ENCODE measurements around the gene CFAP100.
A peak's percentile ranks its signal among the peaks of the same experiment; 100 is the strongest.

Gene CFAP100

GRCh38 chr3:126484148-126484547 is 89.4 kb downstream of the CFAP100 start:
- H3K18ac ChIP-seq (ENCODE audit: low read length) = no peak overlapping the region
- H2BK120ac ChIP-seq (ENCODE audit: low read depth, low read length) = no peak overlapping the region
- H3K4ac ChIP-seq (ENCODE audit: low read length) = no peak overlapping the region
- no peaks in the 10 kb centered on the region for H3K79me1 ChIP-seq (ENCODE audit: low read depth, low read length)
- H3K36me3 ChIP-seq (replicated peaks in 1 of 2; ENCODE audit: control insufficient read depth in 2 of 2, insufficient read depth in 2 of 2, low read length in 2 of 2) = no peaks in the 10 kb centered on the region
- H4K8ac ChIP-seq (ENCODE audit: low read depth, low read length) = no peak overlapping the region
- no peak overlapping the region for H2AK5ac ChIP-seq (ENCODE audit: low read depth, low read length)
- no peak overlapping the region for H4K91ac ChIP-seq (ENCODE audit: low read depth, low read length, poor library complexity)
- H3K9ac ChIP-seq (ENCODE audit: low read depth, low read length, poor library complexity) = no peak overlapping the region
- no peak overlapping the region for H2BK12ac ChIP-seq (ENCODE audit: low read length)
- WGBS, 2 donors (ENCODE audit: extremely low coverage in 2 of 2, insufficient read length in 2 of 2, insufficient replicate concordance in 1 of 2) = no CpG with 5 or more reads among the region's 3 CpGs
- no peak overlapping the region for H3K4me2 ChIP-seq (ENCODE audit: insufficient read depth, low read length, poor library complexity, severe bottlenecking)
- no peak overlapping the region for H3K14ac ChIP-seq (ENCODE audit: low read length)
- H3K23ac ChIP-seq (ENCODE audit: low read depth, low read length, poor library complexity) = no peak overlapping the region
- no peak for DNase-seq (ENCODE audit: low spot score)
- H2BK5ac ChIP-seq (ENCODE audit: low read length) = no peak overlapping the region
- peaks cover 0 to 22% (median 0%) of the 10 kb centered on the region in 3 experiments for H3K27me3 ChIP-seq (ENCODE audit: control insufficient read depth in 3 of 3, insufficient read depth in 3 of 3, low read depth in 1 of 3, low read length in 3 of 3)
- no peak overlapping the region for H3K27ac ChIP-seq (replicated peaks; ENCODE audit: low read length)
- H3K9me3 ChIP-seq (replicated peaks in 1 of 2; ENCODE audit: control insufficient read depth in 2 of 2, insufficient read depth in 1 of 2, low read depth in 1 of 2, low read length in 2 of 2) = no peaks in the 10 kb centered on the region
- H2BK15ac ChIP-seq (ENCODE audit: low read length) = no peak overlapping the region
- no peak overlapping the region for H3K4me3 ChIP-seq (ENCODE audit: low read length in 2 of 2)
- no peak overlapping the region for H2AFZ ChIP-seq (ENCODE audit: low read length)
- H3K4me1 ChIP-seq (ENCODE audit: control insufficient read depth in 2 of 2, insufficient read depth in 1 of 2, low read depth in 1 of 2, low read length in 2 of 2) = peaks cover 0 to 13% of the 10 kb centered on the region in 2 donors

GRCh38 chr3:126484662-126485061 is 90.0 kb downstream of the CFAP100 start:
- H2AK5ac ChIP-seq (ENCODE audit: low read depth, low read length) = no peak overlapping the region
- H2BK120ac ChIP-seq (ENCODE audit: low read depth, low read length) = no peak overlapping the region
- no peak overlapping the region for H2BK5ac ChIP-seq (ENCODE audit: low read length)
- H3K79me1 ChIP-seq (ENCODE audit: low read depth, low read length) = no peaks in the 10 kb centered on the region
- no peak overlapping the region for H3K27ac ChIP-seq (replicated peaks; ENCODE audit: low read length)
- peaks cover 0 to 27% (median 0%) of the 10 kb centered on the region in 3 experiments for H3K27me3 ChIP-seq (ENCODE audit: control insufficient read depth in 3 of 3, insufficient read depth in 3 of 3, low read depth in 1 of 3, low read length in 3 of 3)
- H2BK15ac ChIP-seq (ENCODE audit: low read length) = no peak overlapping the region
- WGBS, 2 donors (ENCODE audit: extremely low coverage in 2 of 2, insufficient read length in 2 of 2, insufficient replicate concordance in 1 of 2) = no CpG with 5 or more reads among the region's 3 CpGs
- H4K91ac ChIP-seq (ENCODE audit: low read depth, low read length, poor library complexity) = no peak overlapping the region
- H3K9ac ChIP-seq (ENCODE audit: low read depth, low read length, poor library complexity) = no peak overlapping the region
- H2BK12ac ChIP-seq (ENCODE audit: low read length) = no peak overlapping the region
- H4K8ac ChIP-seq (ENCODE audit: low read depth, low read length) = no peak overlapping the region
- DNase-seq (ENCODE audit: low spot score) = no peak
- no peak overlapping the region for H3K4me3 ChIP-seq (ENCODE audit: low read length in 2 of 2)
- H3K4me1 ChIP-seq (ENCODE audit: control insufficient read depth in 2 of 2, insufficient read depth in 1 of 2, low read depth in 1 of 2, low read length in 2 of 2) = peaks cover 0 to 13% of the 10 kb centered on the region in 2 donors
- no peak overlapping the region for H3K4ac ChIP-seq (ENCODE audit: low read length)
- H2AFZ ChIP-seq (ENCODE audit: low read length) = no peak overlapping the region
- no peak overlapping the region for H3K23ac ChIP-seq (ENCODE audit: low read depth, low read length, poor library complexity)
- no peaks in the 10 kb centered on the region for H3K36me3 ChIP-seq (replicated peaks in 1 of 2; ENCODE audit: control insufficient read depth in 2 of 2, insufficient read depth in 2 of 2, low read length in 2 of 2)
- H3K9me3 ChIP-seq (replicated peaks in 1 of 2; ENCODE audit: control insufficient read depth in 2 of 2, insufficient read depth in 1 of 2, low read depth in 1 of 2, low read length in 2 of 2) = no peaks in the 10 kb centered on the region
- no peak overlapping the region for H3K18ac ChIP-seq (ENCODE audit: low read length)
- H3K14ac ChIP-seq (ENCODE audit: low read length) = peak overlapping the region; percentile 48
- H3K4me2 ChIP-seq (ENCODE audit: insufficient read depth, low read length, poor library complexity, severe bottlenecking) = no peak overlapping the region

GRCh38 chr3:126485176-126485897 is 90.6 kb downstream of the CFAP100 start:
- Histone ChIP-seq H3K79me1 (ENCODE audit: low read depth, low read length) (no peaks in the 10 kb centered on the region), H4K8ac (ENCODE audit: low read depth, low read length) (no peak overlapping the region), H3K27ac (replicated peaks; ENCODE audit: low read length) (no peak overlapping the region), H3K9ac (ENCODE audit: low read depth, low read length, poor library complexity) (no peak overlapping the region), H3K23ac (ENCODE audit: low read depth, low read length, poor library complexity) (no peak overlapping the region), H3K4me1 (ENCODE audit: control insufficient read depth in 2 of 2, insufficient read depth in 1 of 2, low read depth in 1 of 2, low read length in 2 of 2) (peaks cover 0 to 13% of the 10 kb centered on the region in 2 donors), H2BK120ac (ENCODE audit: low read depth, low read length) (no peak overlapping the region), H3K4ac (ENCODE audit: low read length) (no peak overlapping the region), H2BK15ac (ENCODE audit: low read length) (no peak overlapping the region), H2AFZ (ENCODE audit: low read length) (peak overlapping the region; percentile 53), H2BK12ac (ENCODE audit: low read length) (no peak overlapping the region), H4K91ac (ENCODE audit: low read depth, low read length, poor library complexity) (no peak overlapping the region), H3K14ac (ENCODE audit: low read length) (no peak overlapping the region), H3K27me3 (ENCODE audit: control insufficient read depth in 3 of 3, insufficient read depth in 3 of 3, low read depth in 1 of 3, low read length in 3 of 3) (peaks cover 0 to 33% (median 0%) of the 10 kb centered on the region in 3 experiments), H3K4me2 (ENCODE audit: insufficient read depth, low read length, poor library complexity, severe bottlenecking) (no peak overlapping the region), H3K36me3 (replicated peaks in 1 of 2; ENCODE audit: control insufficient read depth in 2 of 2, insufficient read depth in 2 of 2, low read length in 2 of 2) (no peaks in the 10 kb centered on the region), H3K18ac (ENCODE audit: low read length) (no peak overlapping the region), H2BK5ac (ENCODE audit: low read length) (no peak overlapping the region), H3K4me3 (ENCODE audit: low read length in 2 of 2) (no peak overlapping the region), H3K9me3 (replicated peaks in 1 of 2; ENCODE audit: control insufficient read depth in 2 of 2, insufficient read depth in 1 of 2, low read depth in 1 of 2, low read length in 2 of 2) (no peaks in the 10 kb centered on the region), H2AK5ac (ENCODE audit: low read depth, low read length) (no peak overlapping the region)
- WGBS, 2 donors (ENCODE audit: extremely low coverage in 2 of 2, insufficient read length in 2 of 2, insufficient replicate concordance in 1 of 2) = no CpG with 5 or more reads among the region's 8 CpGs
- no peak for DNase-seq (ENCODE audit: low spot score)

- H3K9me3 ChIP-seq (replicated peaks in 1 of 2; ENCODE audit: control insufficient read depth in 2 of 2, insufficient read depth in 1 of 2, low read depth in 1 of 2, low read length in 2 of 2) = no peaks in the 10 kb centered on the region
- no peaks in the 10 kb centered on the region for H3K79me1 ChIP-seq (ENCODE audit: low read depth, low read length)
- H2AK5ac ChIP-seq (ENCODE audit: low read depth, low read length) = peak overlapping the region; percentile 49
- peaks cover 0 to 37% (median 0%) of the 10 kb centered on the region in 3 experiments for H3K27me3 ChIP-seq (ENCODE audit: control insufficient read depth in 3 of 3, insufficient read depth in 3 of 3, low read depth in 1 of 3, low read length in 3 of 3)
- no peaks in the 10 kb centered on the region for H3K36me3 ChIP-seq (replicated peaks in 1 of 2; ENCODE audit: control insufficient read depth in 2 of 2, insufficient read depth in 2 of 2, low read length in 2 of 2)
- H3K4ac ChIP-seq (ENCODE audit: low read length) = no peak overlapping the region
- H3K4me2 ChIP-seq (ENCODE audit: insufficient read depth, low read length, poor library complexity, severe bottlenecking) = no peak overlapping the region
- no CpG with 5 or more reads among the region's 9 CpGs for WGBS, 2 donors (ENCODE audit: extremely low coverage in 2 of 2, insufficient read length in 2 of 2, insufficient replicate concordance in 1 of 2)
- no peak overlapping the region for H3K9ac ChIP-seq (ENCODE audit: low read depth, low read length, poor library complexity)
- H4K8ac ChIP-seq (ENCODE audit: low read depth, low read length) = no peak overlapping the region
- no peak for DNase-seq (ENCODE audit: low spot score)
- no peak overlapping the region for H3K27ac ChIP-seq (replicated peaks; ENCODE audit: low read length)
- peak overlapping the region; percentile 69 for H2BK12ac ChIP-seq (ENCODE audit: low read length)
- no peak overlapping the region for H3K23ac ChIP-seq (ENCODE audit: low read depth, low read length, poor library complexity)
- H3K18ac ChIP-seq (ENCODE audit: low read length) = no peak overlapping the region
- peaks cover 0 to 13% of the 10 kb centered on the region in 2 donors for H3K4me1 ChIP-seq (ENCODE audit: control insufficient read depth in 2 of 2, insufficient read depth in 1 of 2, low read depth in 1 of 2, low read length in 2 of 2)
- no peak overlapping the region for H3K14ac ChIP-seq (ENCODE audit: low read length)
- H4K91ac ChIP-seq (ENCODE audit: low read depth, low read length, poor library complexity) = no peak overlapping the region
- no peak overlapping the region for H2BK5ac ChIP-seq (ENCODE audit: low read length)
- H2BK15ac ChIP-seq (ENCODE audit: low read length) = no peak overlapping the region
- peak overlapping the region; percentile 53 for H2AFZ ChIP-seq (ENCODE audit: low read length)
- H2BK120ac ChIP-seq (ENCODE audit: low read depth, low read length) = no peak overlapping the region
- no peak overlapping the region for H3K4me3 ChIP-seq (ENCODE audit: low read length in 2 of 2)
These were observed 91.2 kb downstream of the CFAP100 start for GRCh38 chr3:126485956-126486355.
